Cardiac muscle cell (in vitro differentiated cells and primary cell): Measurements from ENCODE around the gene VPS41. TPM values are rescaled to one million over a fixed set of nuclear protein-coding genes. Genes with fewer than 3 reads are reported as not detected.
A peak's percentile ranks its signal among the peaks of the same experiment; 100 is the strongest.

Experiments
- DNase-seq, 2 donors: peaks; one replicate each; pipeline versions ENCODE4 v3.0.0 to v3.0.0-alpha.2; 2010 to 2017; ENCODE audit warnings: low read depth in 1 of 2, low spot score in 1 of 2
- H3K27ac ChIP-seq: fragments of 200-600 bp; sonication (generic); 2 replicates; pipeline ENCODE4 v1.5.1; 2016
- H3K27me3 ChIP-seq: fragments of 200-600 bp; sonication (generic); 2 replicates; pipeline ENCODE4 v1.6.0; 2016; ENCODE audit warnings: control low read depth
- H3K36me3 ChIP-seq: fragments of 200-600 bp; sonication (generic); 2 replicates; pipeline ENCODE4 v1.5.1; 2016; ENCODE audit warnings: control low read depth
- H3K4me1 ChIP-seq: fragments of 200-600 bp; sonication (generic); 2 replicates; pipeline ENCODE4 v1.8.1; 2017; ENCODE audit warnings: low read depth, mild to moderate bottlenecking, mixed run types
- H3K4me3 ChIP-seq: fragments of 200-600 bp; sonication (generic); 2 replicates; pipeline ENCODE4 v1.5.1; 2016; ENCODE audit warnings: mild to moderate bottlenecking
- H3K9me3 ChIP-seq: fragments of 200-600 bp; sonication (generic); 2 replicates; pipeline ENCODE4 v1.5.1; 2017; ENCODE audit warnings: low read depth, mild to moderate bottlenecking, control low read depth
- CTCF ChIP-seq: IDR thresholded peaks from 2 replicates; pipeline ENCODE4 v1.5.1; 2012; ENCODE audit warnings: low read depth, mild to moderate bottlenecking, low read length
- polyA plus RNA-seq: library from polyadenylated mRNA; unstranded; fragments of >200 nt; fragmentation: Nextera tagmentation; extraction: Ambion mirVana; gene quantifications from 2 replicates; pipeline ENCODE4 v1.2.1, GENCODE V29; 2016
- total RNA-seq: library from RNA; depleted of rRNA; stranded (reverse); fragments of >200 nt; gene quantifications from 2 replicates; pipeline ENCODE4 v1.2.3, GENCODE V29; 2016

The VPS41 gene
- total and polyA plus RNA-seq, 2 experiments from 2014 or later, result 31.3 to 73.7 TPM

GRCh38 chr7:38890597-38890996 is 18.4 kb downstream of the VPS41 start:
- Histone ChIP-seq H3K27me3 (no peaks in the 10 kb centered on the region), H3K4me3 (no peak overlapping the region), H3K9me3 (no peaks in the 10 kb centered on the region), H3K36me3 (no peaks in the 10 kb centered on the region), H3K4me1 (no peaks in the 10 kb centered on the region), H3K27ac (no peak overlapping the region)
- TF ChIP-seq CTCF, result no peak
- DNase-seq, result no peak

GRCh38 chr7:38889872-38890432 is 19.0 kb downstream of the VPS41 start:
- no peaks in the 10 kb centered on the region for H3K4me1 ChIP-seq
- DNase-seq, result no peak
- peak; percentile 6 for TF ChIP-seq CTCF
- no peaks in the 10 kb centered on the region for H3K27me3 ChIP-seq
- no peaks in the 10 kb centered on the region for H3K9me3 ChIP-seq
- H3K27ac ChIP-seq, result no peak overlapping the region
- no peaks in the 10 kb centered on the region for H3K36me3 ChIP-seq
- H3K4me3 ChIP-seq, result no peak overlapping the region

GRCh38 chr7:38889079-38889478 is 19.9 kb downstream of the VPS41 start:
- Histone ChIP-seq H3K27me3 (no peaks in the 10 kb centered on the region), H3K4me1 (no peaks in the 10 kb centered on the region), H3K36me3 (no peaks in the 10 kb centered on the region), H3K9me3 (no peaks in the 10 kb centered on the region), H3K4me3 (no peak overlapping the region), H3K27ac (no peak overlapping the region)
- no peak for TF ChIP-seq CTCF
- DNase-seq, result no peak

- Histone ChIP-seq H3K4me1 (no peaks in the 10 kb centered on the region), H3K4me3 (no peak overlapping the region), H3K9me3 (no peaks in the 10 kb centered on the region), H3K27me3 (no peaks in the 10 kb centered on the region), H3K36me3 (no peaks in the 10 kb centered on the region), H3K27ac (no peak overlapping the region)
- no peak for DNase-seq
- TF ChIP-seq CTCF, result no peak
Observed at GRCh38 chr7:38886265-38886664, 22.7 kb downstream of the VPS41 start.

- no peaks in the 10 kb centered on the region for H3K9me3 ChIP-seq
- H3K27me3 ChIP-seq, result no peaks in the 10 kb centered on the region
- no peak overlapping the region for H3K27ac ChIP-seq
- H3K4me3 ChIP-seq, result no peak overlapping the region
- H3K4me1 ChIP-seq, result no peaks in the 10 kb centered on the region
- TF ChIP-seq CTCF, result no peak
- no peaks in the 10 kb centered on the region for H3K36me3 ChIP-seq
- DNase-seq, result no peak
Observed at GRCh38 chr7:38883706-38884105, 25.3 kb downstream of the VPS41 start.
